H1 (cell line): Measurements from ENCODE around the gene ALDH1L2. TPM values are rescaled to one million over a fixed set of nuclear protein-coding genes. Genes with fewer than 3 reads are reported as not detected.

Experiments
- CTCF ChIA-PET: fragments of 300-600 bp; sonication (Branson Sonifier 250); formaldehyde crosslinking; loops from one replicate; lab custom pipeline; 2021; ENCODE audit not compliant: partially characterized antibody; lab: Charles Lee
- POLR2A ChIA-PET: fragments of 300-600 bp; sonication (Branson Sonifier 250); formaldehyde crosslinking; loops from one replicate; lab custom pipeline; 2021; ENCODE audit warnings: inconsistent platforms; ENCODE audit not compliant: partially characterized antibody; lab: Charles Lee
- DNase-seq, 2 experiments: peaks; one replicate each; pipeline versions ENCODE4 v3.0.0 to v3.0.0-alpha.2; 2010 to 2022; ENCODE audit warnings: low spot score in 2 of 2, low read depth in 1 of 2, mixed read lengths in 1 of 2
- FAIRE-seq: peaks from 2 replicates; lab custom pipeline; 2011; peaks lifted over from hg19 to GRCh38; lab: Jason Lieb, UNC
- H2AFZ ChIP-seq: 2 replicates; pipeline ENCODE4 v1.8.1; 2012; ENCODE audit warnings: low read length, inconsistent platforms
- H2AK5ac ChIP-seq: 2 replicates; pipeline ENCODE4 v1.6.1; 2013; ENCODE audit warnings: low read depth, low read length
- H2BK120ac ChIP-seq: replicated peaks from 2 replicates; pipeline ENCODE3; 2013; ENCODE audit warnings: low read depth, low read length, inconsistent platforms
- H2BK12ac ChIP-seq: 2 replicates; pipeline ENCODE4 v1.6.1; 2013; ENCODE audit warnings: low read depth, low read length
- H2BK15ac ChIP-seq: 2 replicates; pipeline ENCODE4 v1.6.1; 2013; ENCODE audit warnings: low read length
- H2BK20ac ChIP-seq: 2 replicates; pipeline ENCODE4 v1.6.1; 2013; ENCODE audit warnings: low read length
- H2BK5ac ChIP-seq: 2 replicates; pipeline ENCODE4 v1.6.1; 2013; ENCODE audit warnings: low read depth, low read length
- H3K14ac ChIP-seq: 2 replicates; pipeline ENCODE4 v1.6.1; 2013; ENCODE audit warnings: inconsistent platforms; ENCODE audit not compliant: insufficient read length
- H3K18ac ChIP-seq: 2 replicates; pipeline ENCODE4 v1.6.1; 2013; ENCODE audit warnings: low read length; ENCODE audit errors: extremely low read depth
- H3K23ac ChIP-seq: 2 replicates; pipeline ENCODE4 v1.6.1; 2013; ENCODE audit warnings: inconsistent platforms; ENCODE audit not compliant: insufficient read length
- H3K23me2 ChIP-seq: 2 replicates; pipeline ENCODE4 v1.6.1; 2013; ENCODE audit warnings: low read depth, low read length
- H3K27ac ChIP-seq: 2 replicates; pipeline ENCODE4 v1.6.1; 2011; ENCODE audit warnings: low read depth, low read length, inconsistent platforms
- H3K27me3 ChIP-seq, 4 experiments: replicated peaks in 1 of 4; 1 replicate in 1 of 4; 2 replicates in 3 of 4; pipeline versions ENCODE4 v1.6.1 to v1.8.1; 2011 to 2013; ENCODE audit warnings: low read length in 3 of 4, mild to moderate bottlenecking in 3 of 4, inconsistent platforms in 2 of 4, mixed read lengths in 2 of 4, moderate library complexity in 1 of 4; ENCODE audit not compliant: control insufficient read depth in 3 of 4, insufficient read depth in 3 of 4; ENCODE audit errors: extremely low read depth in 1 of 4
- H3K36me3 ChIP-seq, 4 experiments: 2 replicates each; pipeline versions ENCODE4 v1.6.1 to v1.8.1; 2011 to 2013; ENCODE audit warnings: mild to moderate bottlenecking in 4 of 4, low read length in 3 of 4, moderate library complexity in 2 of 4, control low read depth in 1 of 4, inconsistent platforms in 1 of 4; ENCODE audit not compliant: insufficient read depth in 4 of 4, control insufficient read depth in 2 of 4
- H3K4ac ChIP-seq: replicated peaks from 2 replicates; pipeline ENCODE3; 2013; ENCODE audit warnings: low read length, low read depth, mixed read lengths, inconsistent platforms; ENCODE audit not compliant: insufficient read length
- H3K4me1 ChIP-seq, 4 experiments: replicated peaks in 1 of 4; 1 replicate in 1 of 4; 2 replicates in 3 of 4; pipeline versions ENCODE4 v1.6.1 to v1.8.1; 2011 to 2013; ENCODE audit warnings: low read length in 3 of 4, inconsistent platforms in 2 of 4, mixed read lengths in 1 of 4; ENCODE audit not compliant: insufficient read depth in 4 of 4, control insufficient read depth in 3 of 4
- H3K4me2 ChIP-seq, 2 experiments: 2 replicates each; pipeline versions ENCODE4 v1.6.1 to v1.8.1; 2011 to 2013; ENCODE audit warnings: low read depth in 2 of 2, low read length in 2 of 2, control low read depth in 1 of 2, inconsistent platforms in 1 of 2, mild to moderate bottlenecking in 1 of 2; ENCODE audit not compliant: insufficient read depth in 1 of 2
- H3K4me3 ChIP-seq, 4 experiments: fragments of 200-600, 300-600 bp in 1 of 4; sonication (generic), shearing (Covaris generic), sonication (Bioruptor Twin) in 1 of 4; 2 replicates each; pipeline versions ENCODE4 v1.5.1 to v1.8.1; 2011 to 2016; ENCODE audit warnings: low read length in 4 of 4, low read depth in 3 of 4, control low read depth in 2 of 4, inconsistent platforms in 2 of 4, mild to moderate bottlenecking in 2 of 4, mixed read lengths in 1 of 4, moderate library complexity in 1 of 4; ENCODE audit not compliant: insufficient read depth in 2 of 4; ENCODE audit errors: extremely low read depth in 1 of 4
- H3K56ac ChIP-seq: replicated peaks from 2 replicates; pipeline ENCODE3; 2013; ENCODE audit warnings: low read depth, mild to moderate bottlenecking, mixed read lengths, low read length, inconsistent platforms; ENCODE audit not compliant: insufficient read length
- H3K79me1 ChIP-seq: 2 replicates; pipeline ENCODE4 v1.6.1; 2013; ENCODE audit warnings: low read depth, low read length, control low read depth
- H3K79me2 ChIP-seq, 2 experiments: 2 replicates each; pipeline versions ENCODE4 v1.6.1 to v1.8.1; 2012 to 2013; ENCODE audit warnings: low read length in 2 of 2, mild to moderate bottlenecking in 2 of 2, inconsistent platforms in 1 of 2; ENCODE audit not compliant: insufficient read depth in 2 of 2, control insufficient read depth in 1 of 2
- H3K9ac ChIP-seq, 4 experiments: replicated peaks in 1 of 4; 1 replicate in 1 of 4; 2 replicates in 3 of 4; pipeline versions ENCODE4 v1.6.1 to v1.8.1; 2011 to 2013; ENCODE audit warnings: low read depth in 3 of 4, low read length in 3 of 4, control low read depth in 2 of 4, mild to moderate bottlenecking in 2 of 4, moderate library complexity in 2 of 4, inconsistent platforms in 1 of 4; ENCODE audit errors: extremely low read depth in 1 of 4
- H3K9me3 ChIP-seq, 2 experiments: 2 replicates each; pipeline versions ENCODE4 v1.6.1 to v1.8.1; 2012 to 2013; ENCODE audit warnings: mild to moderate bottlenecking in 2 of 2, moderate library complexity in 2 of 2, control low read depth in 1 of 2, inconsistent platforms in 1 of 2, low read depth in 1 of 2, low read length in 1 of 2, mixed read lengths in 1 of 2; ENCODE audit not compliant: insufficient read depth in 2 of 2
- H4K20me1 ChIP-seq, 2 experiments: replicated peaks in 1 of 2; 2 replicates each; pipeline versions ENCODE3 to v1.8.1; 2011 to 2013; ENCODE audit warnings: inconsistent platforms in 2 of 2, low read length in 2 of 2, mild to moderate bottlenecking in 1 of 2; ENCODE audit not compliant: insufficient read depth in 2 of 2, control insufficient read depth in 1 of 2
- H4K5ac ChIP-seq: 2 replicates; pipeline ENCODE4 v1.6.1; 2013; ENCODE audit warnings: low read length, low read depth, mixed read lengths, inconsistent platforms; ENCODE audit not compliant: insufficient read length
- H4K8ac ChIP-seq: 2 replicates; pipeline ENCODE4 v1.8.0; 2013; ENCODE audit warnings: mild to moderate bottlenecking, moderate library complexity, low read length, inconsistent platforms; ENCODE audit not compliant: insufficient read depth; ENCODE audit errors: extremely low read depth
- H4K91ac ChIP-seq: replicated peaks from 2 replicates; pipeline ENCODE3; 2013; ENCODE audit warnings: low read length, mixed read lengths, inconsistent platforms; ENCODE audit not compliant: insufficient read length
- FOSL1 ChIP-seq: IDR thresholded peaks from 2 replicates; pipeline ENCODE4 v1.6.1; 2011; ENCODE audit warnings: mild to moderate bottlenecking, low read depth, low read length, moderate library complexity; ENCODE audit not compliant: insufficient read depth
- SIX5 ChIP-seq: IDR thresholded peaks from 2 replicates; pipeline ENCODE4 v1.6.1; 2011; ENCODE audit warnings: mild to moderate bottlenecking, low read depth, low read length
- TCF12 ChIP-seq: IDR thresholded peaks from 2 replicates; pipeline ENCODE4 v1.6.1; 2011; ENCODE audit warnings: low read depth, mild to moderate bottlenecking, low read length
- WGBS, 2 experiments: shearing (Covaris generic) in 1 of 2; methylation state at CpG; one replicate each; pipeline versions ENCODE4 v1.1.6 to v1.1.7; 2013 to 2015; ENCODE audit warnings: low lambda C conversion rate in 2 of 2, mixed read lengths in 2 of 2, inconsistent platforms in 1 of 2, low coverage in 1 of 2, missing lambda C conversion rate in 1 of 2; ENCODE audit not compliant: insufficient replicate concordance in 2 of 2, insufficient coverage in 1 of 2, insufficient read length in 1 of 2; ENCODE audit errors: extremely low coverage in 1 of 2, missing lambda C conversion rate in 1 of 2; 5-methylcytosine and 5-hydroxymethylcytosine counted together
- polyA plus RNA-seq, 7 experiments: library from polyadenylated mRNA; depleted of rRNA in 3 of 7; stranded (reverse) in 5 of 7; unstranded in 2 of 7; fragments of >200 nt in 5 of 7; fragments of 200-250 nt in 2 of 7; gene quantifications; 1 replicate in 5 of 7; 2 replicates in 1 of 7; 4 replicates in 1 of 7; pipeline versions ENCODE4 v1.2.1 to v1.2.3, GENCODE V29; 2011 to 2013; ENCODE audit warnings: missing spikeins in 2 of 7, mixed read lengths in 2 of 7
- total RNA-seq: library from RNA; stranded (reverse); fragmentation: NEBNext Ultra II Directional; extraction: Animal tissue kit (Norgen Biotek cat#: 25700); gene quantifications from 2 replicates; pipeline ENCODE4 v1.2.1, GENCODE V29; 2021

Gene ALDH1L2
- total and polyA plus RNA-seq, 2 of the 8 experiments (the other 6 are each of a cell fraction or from before 2014, with no cell fraction given): 3.7 to 7.2 TPM

DNA sequence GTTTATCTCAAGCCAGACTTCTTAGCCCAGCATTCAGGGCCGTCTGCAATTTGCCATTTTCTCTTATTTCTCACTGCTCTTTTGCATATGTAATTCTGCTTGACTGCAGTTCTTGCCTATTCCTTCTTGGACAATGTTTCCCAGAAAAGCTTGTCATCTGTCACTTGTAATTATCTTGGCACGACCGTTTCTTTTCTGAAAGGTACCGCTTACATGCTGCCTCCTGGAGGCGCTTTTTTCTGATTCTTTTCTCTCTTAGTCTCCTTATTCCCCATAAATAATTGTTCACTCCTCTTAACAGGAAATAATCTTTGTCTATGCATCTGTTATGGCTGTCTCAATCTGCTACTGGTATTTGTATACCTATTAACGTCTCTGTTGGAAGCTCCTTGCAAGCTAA, 1.2 kb upstream of the ALDH1L2 start:
- Histone ChIP-seq H2BK15ac (no peak overlapping the region), H2AK5ac (no peak overlapping the region), H3K27me3 (peaks cover 0 to 4% (median 2%) of the 10 kb centered on the region in 4 experiments; a peak in 3 of 7 replicates), H3K23me2 (peaks cover 11% of the 10 kb centered on the region), H2BK20ac (no peak overlapping the region; the same call in 1 of the 2 replicates), H2AFZ (no peak overlapping the region), H2BK5ac (no peak overlapping the region), H3K79me1 (no peaks in the 10 kb centered on the region), H3K4ac (no peak overlapping the region), H3K36me3 (no peaks in the 10 kb centered on the region), H4K91ac (no peak overlapping the region), H4K8ac (no peak overlapping the region), H3K18ac (no peak overlapping the region), H3K79me2 (no peaks in the 10 kb centered on the region), H3K56ac (no peak overlapping the region), H3K9me3 (no peaks in the 10 kb centered on the region), H2BK120ac (no peak overlapping the region), H2BK12ac (no peak overlapping the region), H3K23ac (no peak overlapping the region), H3K4me1 (peaks cover 10 to 14% (median 13%) of the 10 kb centered on the region in 4 experiments; a peak in 6 of 7 replicates), H4K5ac (no peak overlapping the region), H3K4me2 (no peak overlapping the region; a peak in 1 of 4 replicates), H4K20me1 (no peaks in the 10 kb centered on the region), H3K4me3 (no peak overlapping the region), H3K14ac (no peak overlapping the region), H3K27ac (no peak overlapping the region), H3K9ac (no peak overlapping the region)
- FAIRE-seq (no peak), DNase-seq (no peak)
- no peak for TF ChIP-seq SIX5
- no peak for TF ChIP-seq FOSL1
- TF ChIP-seq TCF12: no peak
- WGBS, 2 experiments: 91% methylated on average over 6 of the region's 6 CpGs; no CpG with 5 or more reads in 1 of the 2 experiments
- CTCF ChIA-PET: interaction anchor here (0.7 to 2.7 kb wide), 5 partner anchors 13 to 710 kb away, joined by 3 to 8 read pairs (median 3); no protein-coding TSS in a partner anchor
- POLR2A ChIA-PET: interaction anchor here (1.3 to 1.9 kb wide), 2 partner anchors 9 to 22 kb away, joined by 5 to 9 read pairs; partner anchors contain the start of gene WASHC4
